Lower leg skin (tissue), 4 donors: ENCODE results near the gene HAAO. TPM values are rescaled to one million over a fixed set of nuclear protein-coding genes. Genes with fewer than 3 reads are reported as not detected.
A peak's percentile ranks its signal among the peaks of the same experiment; 100 is the strongest.

Experiments
- DNase-seq, 2 donors: peaks; one replicate each; pipeline ENCODE4 v3.0.0-alpha.2; 2019; ENCODE audit warnings: low spot score in 2 of 2
- H3K4me3 ChIP-seq: fragments of 200-600 bp; sonication (generic); 2 replicates; pipeline ENCODE4 v1.5.1; 2017; ENCODE audit warnings: mild to moderate bottlenecking, low read depth; ENCODE audit not compliant: poor library complexity, severe bottlenecking
- POLR2A ChIP-seq, 2 donors: fragments of 450-650 bp; IDR thresholded peaks; one replicate each; pipeline ENCODE4 v1.6.1; 2016 to 2017; ENCODE audit warnings: antibody characterized with exemption in 2 of 2, mild to moderate bottlenecking in 1 of 2, moderate library complexity in 1 of 2
- WGBS, 2 donors: methylation state at CpG; one replicate each; pipeline ENCODE4 v1.1.5; 2018; 5-methylcytosine and 5-hydroxymethylcytosine counted together
- intact Hi-C: fragments of 100-400 bp; cut with DNase I; formaldehyde crosslinking; loops from one replicate; pipeline ENCODE4 v1.15.0; 2023; ENCODE audit warnings: low total_unique reads
- total RNA-seq, 4 donors: library from RNA; depleted of rRNA; stranded (reverse); fragments of >200 nt; gene quantifications; one replicate each; pipeline ENCODE4 v1.1.0, GENCODE V29; 2016
- TF ChIP-seq, protein P1 (sequence below), 3 donors: fragments of 450-650 bp; IDR thresholded peaks; one replicate each; pipeline ENCODE4 v1.5.1; 2016; ENCODE audit warnings: antibody characterized with exemption in 3 of 3, mild to moderate bottlenecking in 3 of 3, moderate library complexity in 2 of 3

The HAAO gene
- total RNA-seq, 4 donors from 2014 or later = 1.7 to 4.3 (median 3.3) TPM

GRCh38 chr2:42829671-42830440 lies 37.5 kb upstream of the HAAO start:
- WGBS, 2 donors = 31 to 43% methylated on average over 2 to 4 of the region's 4 CpGs
- intact Hi-C loops = loop anchor here (5.0 kb wide), 2 partner anchors 402 to 657 kb away; no protein-coding TSS in a partner anchor

DNA sequence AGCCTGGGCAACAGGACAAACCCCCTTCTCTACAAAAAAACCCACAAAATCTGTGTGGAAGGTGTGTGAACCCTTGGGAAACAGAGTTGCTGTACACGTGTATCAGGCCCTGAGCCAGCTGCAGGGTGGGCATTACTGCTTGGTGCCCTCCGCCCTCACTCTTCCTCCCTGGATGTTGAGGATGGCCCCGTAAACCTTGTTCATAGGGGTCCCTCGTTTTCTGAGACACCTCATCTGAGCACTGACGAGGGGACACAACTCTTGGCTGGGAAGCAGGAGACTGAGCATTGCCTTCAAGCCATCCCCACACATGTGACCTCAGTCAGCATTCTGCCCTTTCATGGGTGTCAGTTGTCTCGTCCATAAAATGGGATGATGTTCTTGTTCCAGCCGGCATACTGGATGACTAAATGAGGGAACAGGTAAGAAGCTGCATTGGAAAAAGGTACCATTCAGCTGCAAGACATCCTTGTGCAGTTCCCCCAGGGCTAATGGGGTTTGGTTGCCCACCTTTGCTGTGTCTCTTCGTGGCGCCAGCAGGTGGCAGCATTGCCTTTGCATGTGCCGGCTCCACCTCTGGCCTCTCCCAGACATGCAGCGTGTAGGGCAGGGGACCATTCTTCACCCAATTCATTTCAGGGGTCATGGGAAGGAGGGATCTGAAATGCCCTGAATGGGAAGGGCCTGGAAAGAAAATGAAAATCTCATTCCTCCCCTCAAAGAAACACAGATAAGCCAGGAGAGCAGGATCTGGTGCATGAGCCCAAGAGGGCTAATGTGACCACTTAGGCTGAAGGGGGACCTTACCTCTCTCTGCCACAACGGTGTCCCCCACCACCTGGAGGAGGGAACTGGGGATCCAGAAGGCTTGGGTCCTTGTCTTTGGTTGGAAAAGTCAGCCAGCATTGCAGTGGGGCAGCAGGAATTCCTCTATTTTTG lies 36.4 kb upstream of the HAAO start:
- peak; percentile 67 to 94 for DNase-seq

More at GRCh38 chr2:42829671-42830440, 37.5 kb upstream of the HAAO start:
- TF ChIP-seq, protein P1, sequence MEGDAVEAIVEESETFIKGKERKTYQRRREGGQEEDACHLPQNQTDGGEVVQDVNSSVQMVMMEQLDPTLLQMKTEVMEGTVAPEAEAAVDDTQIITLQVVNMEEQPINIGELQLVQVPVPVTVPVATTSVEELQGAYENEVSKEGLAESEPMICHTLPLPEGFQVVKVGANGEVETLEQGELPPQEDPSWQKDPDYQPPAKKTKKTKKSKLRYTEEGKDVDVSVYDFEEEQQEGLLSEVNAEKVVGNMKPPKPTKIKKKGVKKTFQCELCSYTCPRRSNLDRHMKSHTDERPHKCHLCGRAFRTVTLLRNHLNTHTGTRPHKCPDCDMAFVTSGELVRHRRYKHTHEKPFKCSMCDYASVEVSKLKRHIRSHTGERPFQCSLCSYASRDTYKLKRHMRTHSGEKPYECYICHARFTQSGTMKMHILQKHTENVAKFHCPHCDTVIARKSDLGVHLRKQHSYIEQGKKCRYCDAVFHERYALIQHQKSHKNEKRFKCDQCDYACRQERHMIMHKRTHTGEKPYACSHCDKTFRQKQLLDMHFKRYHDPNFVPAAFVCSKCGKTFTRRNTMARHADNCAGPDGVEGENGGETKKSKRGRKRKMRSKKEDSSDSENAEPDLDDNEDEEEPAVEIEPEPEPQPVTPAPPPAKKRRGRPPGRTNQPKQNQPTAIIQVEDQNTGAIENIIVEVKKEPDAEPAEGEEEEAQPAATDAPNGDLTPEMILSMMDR (IDR thresholded peaks at IDR 0.05) = no peak
- TF ChIP-seq POLR2A (IDR thresholded peaks at IDR 0.05) = no peak
- peak in 1 of 2 donors; percentile 80 for DNase-seq
- no peak overlapping the region for H3K4me3 ChIP-seq

GRCh38 chr2:42827647-42828486 lies 35.5 kb upstream of the HAAO start:
- DNase-seq = peak; percentile 83 to 98
- no peak overlapping the region for H3K4me3 ChIP-seq
- intact Hi-C loops = loop anchor here (5.0 kb wide), 1 partner anchor 659 kb away; no protein-coding TSS in a partner anchor
- TF ChIP-seq, protein P1 (IDR thresholded peaks at IDR 0.05) = peak in 1 of 3 donors; percentile 88
- TF ChIP-seq POLR2A (IDR thresholded peaks at IDR 0.05) = no peak
- WGBS, 2 donors = 26 to 29% methylated on average over 43 to 45 of the region's 47 CpGs

More for the DNA sequence above, 36.4 kb upstream of the HAAO start:
- WGBS, 2 donors = 24 to 25% methylated on average over 12 of the region's 12 CpGs
- TF ChIP-seq, protein P1 (IDR thresholded peaks at IDR 0.05) = peak in 1 of 3 donors; percentile 74
- TF ChIP-seq POLR2A (IDR thresholded peaks at IDR 0.05) = no peak
- H3K4me3 ChIP-seq = no peak overlapping the region
- intact Hi-C loops = loop anchor here (5.0 kb wide), 1 partner anchor 659 kb away; no protein-coding TSS in a partner anchor

- TF ChIP-seq POLR2A (IDR thresholded peaks at IDR 0.05) = no peak
- TF ChIP-seq, protein P1 (IDR thresholded peaks at IDR 0.05) = no peak
- intact Hi-C loops = loop anchor here (5.0 kb wide), 1 partner anchor 661 kb away; no protein-coding TSS in a partner anchor
- 42% methylated on average over 5 of the region's 5 CpGs for WGBS, 2 donors
- no peak overlapping the region for H3K4me3 ChIP-seq
- DNase-seq = peak; percentile 8 to 12
Observed at GRCh38 chr2:42826231-42826630, 33.8 kb upstream of the HAAO start.

DNA sequence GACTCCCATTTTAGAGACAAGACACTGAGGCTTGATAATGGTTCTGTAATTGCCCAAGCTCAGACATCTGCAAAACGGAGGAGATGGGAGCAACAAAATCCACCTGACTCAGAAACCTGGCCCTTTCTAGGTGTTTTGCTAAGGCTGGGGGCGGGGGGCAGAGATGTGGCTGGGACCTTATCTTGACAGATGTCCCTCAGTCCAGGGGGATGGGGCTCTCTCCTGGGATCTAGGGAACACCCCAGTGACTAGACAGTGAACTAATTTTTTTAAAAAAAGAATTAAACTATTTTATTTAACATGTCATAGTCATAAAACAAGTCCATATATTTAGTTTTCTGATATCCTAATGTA lies 32.0 kb upstream of the HAAO start:
- DNase-seq = peak; percentile 8 to 53
- TF ChIP-seq POLR2A (IDR thresholded peaks at IDR 0.05) = no peak
- TF ChIP-seq, protein P1 (IDR thresholded peaks at IDR 0.05) = no peak
- WGBS, 2 donors = 83 to 91% methylated on average over 2 of the region's 2 CpGs
- intact Hi-C loops = no loop called here
- H3K4me3 ChIP-seq = no peak overlapping the region
